ENCODE results near the gene IFT81.

IFT81 gene

GRCh38 chr12:110159671-110160245 lies 35.6 kb downstream of the IFT81 start:
- DNase-seq: no peak

- no peak for DNase-seq
Measured at GRCh38 chr12:110165540-110166159, 41.5 kb downstream of the IFT81 start.

GRCh38 chr12:110168732-110169455 lies 44.7 kb downstream of the IFT81 start:
- DNase-seq: no peak

- DNase-seq: no peak
Measured at GRCh38 chr12:110170535-110171185, 46.5 kb downstream of the IFT81 start.

GRCh38 chr12:110171186-110171538 lies 47.0 kb downstream of the IFT81 start:
- no peak for DNase-seq

- DNase-seq: no peak
Measured at GRCh38 chr12:110171636-110172035, 47.5 kb downstream of the IFT81 start.

- DNase-seq: no peak
Measured at GRCh38 chr12:110174373-110174996, 50.3 kb downstream of the IFT81 start.

- no peak for DNase-seq
Measured at GRCh38 chr12:110175201-110175600, 51.0 kb downstream of the IFT81 start.

- DNase-seq: no peak
Measured at GRCh38 chr12:110176745-110177144, 52.6 kb downstream of the IFT81 start.

GRCh38 chr12:110179291-110179690 lies 55.1 kb downstream of the IFT81 start:
- peak; percentile 28 to 53 (median 47) for DNase-seq

- DNase-seq: no peak
Measured at GRCh38 chr12:110180591-110181005, 56.4 kb downstream of the IFT81 start.

GRCh38 chr12:110182281-110182680 lies 58.1 kb downstream of the IFT81 start:
- DNase-seq: peak; percentile 24 to 29 (median 24)

GRCh38 chr12:110183386-110183785 lies 59.2 kb downstream of the IFT81 start:
- no peak for DNase-seq

- DNase-seq: no peak
Measured at GRCh38 chr12:110185626-110186025, 61.5 kb downstream of the IFT81 start.

- DNase-seq: no peak
Measured at GRCh38 chr12:110186059-110186458, 61.9 kb downstream of the IFT81 start.

GRCh38 chr12:110193196-110193595 lies 69.0 kb downstream of the IFT81 start:
- DNase-seq: no peak

- DNase-seq: no peak
Measured at GRCh38 chr12:110197003-110197402, 72.8 kb downstream of the IFT81 start.

GRCh38 chr12:110198386-110198785 lies 74.2 kb downstream of the IFT81 start:
- no peak for DNase-seq

GRCh38 chr12:110199339-110200123 lies 75.4 kb downstream of the IFT81 start:
- DNase-seq: no peak

- DNase-seq: no peak
Measured at GRCh38 chr12:110200124-110200417, 75.9 kb downstream of the IFT81 start.

- no peak for DNase-seq
Measured at GRCh38 chr12:110201995-110202394, 77.8 kb downstream of the IFT81 start.

- no peak for DNase-seq
Measured at GRCh38 chr12:110203546-110203945, 79.4 kb downstream of the IFT81 start.

- peak; percentile 7 to 40 (median 24) for DNase-seq
Measured at GRCh38 chr12:110205931-110206330, 81.8 kb downstream of the IFT81 start.

Measured in suppressor macrophage treated with lipopolysaccharide for 1 hour (primary cell).